OCI-M2 (cell line): Measurements from ENCODE around the gene DCXR.

ENCODE experiments used
- DNase-seq: peaks from one replicate; lab custom pipeline; 2025; ENCODE audit not compliant: unreplicated experiment; lab: John Stamatoyannopoulos, UW

Gene DCXR

GRCh38 chr17:82073446-82073845, 35.9 kb upstream of the DCXR start:
- no peak for DNase-seq

GRCh38 chr17:82072827-82073226, 35.3 kb upstream of the DCXR start:
- no peak for DNase-seq

GRCh38 chr17:82070611-82071010, 33.1 kb upstream of the DCXR start:
- no peak for DNase-seq

GRCh38 chr17:82065638-82066303, 28.3 kb upstream of the DCXR start, which contains the start of gene DUS1L:
TSS of gene DUS1L (minus strand) at chr17:82065804. CDS start at chr17:82065059, 745 bp downstream.
- DNase-seq, result no peak

DNA sequence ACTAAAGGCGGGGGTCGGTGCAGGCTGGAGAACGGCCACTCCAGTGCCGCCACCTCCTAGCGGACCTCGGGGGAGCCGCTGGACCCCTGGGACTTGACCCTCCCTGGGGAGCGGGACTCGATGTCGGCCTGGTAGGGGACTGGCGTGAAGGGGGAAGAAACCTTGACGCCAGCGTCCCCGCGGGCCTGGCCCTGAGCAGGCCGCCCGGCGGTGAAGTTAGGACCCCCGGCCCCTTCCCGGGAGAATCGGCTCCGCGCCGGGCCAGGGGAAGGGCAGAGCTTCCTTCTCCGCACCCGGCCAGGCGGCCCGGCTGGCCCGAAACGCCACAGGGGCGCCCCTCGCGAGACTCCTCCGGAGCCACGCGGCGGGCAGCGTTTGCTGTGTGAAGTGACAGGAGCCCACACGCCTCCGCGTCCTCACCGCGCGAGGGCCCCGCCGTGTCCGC, 27.7 kb upstream of the DCXR start:
- DNase-seq, result no peak

DNA sequence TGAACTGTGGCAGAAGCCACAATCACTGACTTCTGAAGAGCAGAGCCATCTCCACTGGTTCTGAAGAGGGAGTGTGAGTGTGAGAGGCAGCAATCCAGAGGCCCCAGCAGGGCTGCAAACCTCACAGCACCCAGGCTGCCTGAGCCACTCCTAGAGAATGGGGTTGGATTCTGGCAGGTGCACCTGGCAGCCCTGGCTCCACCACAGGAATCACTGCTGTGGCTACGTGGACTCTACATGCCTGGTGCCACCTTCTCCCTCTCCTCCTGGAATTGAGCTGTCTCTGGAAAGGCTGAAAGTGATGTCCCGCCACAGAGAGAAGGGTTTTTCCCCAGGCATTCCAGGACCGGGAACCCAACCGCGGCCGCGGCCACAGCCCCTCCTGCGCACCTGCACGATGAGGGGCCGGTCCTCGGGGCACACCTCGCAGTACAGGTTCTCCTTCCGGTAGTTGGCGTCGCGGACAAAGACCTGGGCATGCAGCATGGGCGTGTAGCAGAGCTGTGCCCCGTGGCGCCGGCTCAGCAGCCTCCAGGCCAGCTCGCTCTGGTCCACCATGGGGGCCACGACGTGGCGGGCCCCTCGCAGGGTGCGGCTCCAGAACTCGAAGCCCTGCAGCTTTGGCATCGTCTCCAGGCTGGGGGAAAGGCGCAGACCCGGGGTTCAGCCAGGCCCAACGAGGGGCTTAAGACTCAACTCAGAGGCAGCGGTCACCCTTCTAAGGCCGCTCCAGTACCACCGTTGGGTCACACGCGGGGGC, 27.1 kb upstream of the DCXR start:
- no peak for DNase-seq

DNA sequence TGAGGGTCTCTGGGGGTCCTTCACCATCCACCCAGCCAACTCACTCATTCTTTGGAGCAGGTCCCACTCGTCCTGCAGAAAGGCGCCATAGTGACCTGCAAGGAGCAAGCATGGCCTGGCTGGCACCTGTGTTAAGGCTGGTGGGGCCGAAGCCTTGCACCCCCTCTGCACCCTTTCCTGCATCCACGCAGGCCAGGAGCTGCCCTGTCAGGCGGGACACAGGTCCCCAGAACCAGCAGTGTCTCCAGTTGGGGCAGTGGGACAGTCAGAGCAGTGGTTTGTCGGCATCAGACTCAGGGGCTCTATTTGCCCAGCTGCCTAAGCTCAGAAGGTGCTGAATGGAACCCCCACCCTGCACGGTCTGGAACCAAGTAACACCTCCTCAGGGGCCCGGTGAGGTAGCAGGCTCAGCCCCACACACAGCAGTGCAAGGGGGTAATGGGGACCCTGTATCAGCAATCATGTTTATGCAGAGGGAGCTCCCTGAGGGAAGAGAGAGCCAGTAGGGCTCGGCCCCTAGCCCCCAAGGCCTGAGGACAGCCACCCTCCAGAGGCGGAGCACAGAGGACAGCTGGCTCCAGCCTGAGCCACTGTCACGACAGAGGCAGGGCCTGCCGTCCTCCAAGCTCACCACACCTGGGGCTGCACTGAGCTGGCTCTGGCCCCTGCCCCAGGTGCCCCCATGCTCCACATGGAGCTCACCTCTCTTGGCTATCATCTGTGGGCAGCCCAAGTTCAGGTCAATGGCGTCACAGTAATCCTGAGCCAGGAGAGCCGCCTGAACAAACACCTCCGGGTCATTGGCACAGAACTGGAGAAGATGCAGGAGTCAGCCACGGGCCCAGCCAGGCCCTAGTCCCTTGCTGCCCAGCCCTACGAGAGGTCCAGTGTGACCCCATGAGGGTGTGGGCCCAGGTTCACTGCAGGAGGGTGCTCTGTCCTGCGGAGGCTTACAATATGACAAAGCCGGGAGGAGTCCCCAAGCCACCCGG, 26.2 kb upstream of the DCXR start:
- DNase-seq, result no peak

- DNase-seq, result no peak
Observed at GRCh38 chr17:82062984-82063368, 25.5 kb upstream of the DCXR start.

- DNase-seq, result no peak
Observed at GRCh38 chr17:82062076-82062983, 24.8 kb upstream of the DCXR start.

GRCh38 chr17:82061047-82061925, 23.8 kb upstream of the DCXR start:
- DNase-seq, result no peak

- DNase-seq, result no peak
Observed at GRCh38 chr17:82060614-82061013, 23.1 kb upstream of the DCXR start.

DNA sequence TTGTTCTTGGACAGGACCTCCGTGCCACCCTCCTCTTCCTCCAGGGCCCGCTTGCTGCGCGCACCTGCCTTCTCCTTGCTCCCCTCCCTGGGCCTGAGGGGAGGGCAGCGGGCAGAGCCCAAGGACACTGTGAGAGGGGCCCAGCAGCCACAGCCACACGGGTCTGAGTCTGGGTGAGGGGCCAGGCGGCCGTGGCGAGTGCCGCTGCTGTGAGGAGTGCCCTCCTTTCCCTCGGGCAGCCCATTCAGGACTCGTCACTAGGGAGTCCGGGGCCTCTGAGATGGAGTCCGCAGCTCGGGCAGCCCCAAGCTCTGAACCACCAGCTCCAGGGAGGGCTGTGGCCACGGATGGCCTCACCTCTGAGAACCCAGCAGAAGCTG, 22.5 kb upstream of the DCXR start:
- no peak for DNase-seq

- DNase-seq, result no peak
Observed at GRCh38 chr17:82059272-82060000, 21.9 kb upstream of the DCXR start.

DNA sequence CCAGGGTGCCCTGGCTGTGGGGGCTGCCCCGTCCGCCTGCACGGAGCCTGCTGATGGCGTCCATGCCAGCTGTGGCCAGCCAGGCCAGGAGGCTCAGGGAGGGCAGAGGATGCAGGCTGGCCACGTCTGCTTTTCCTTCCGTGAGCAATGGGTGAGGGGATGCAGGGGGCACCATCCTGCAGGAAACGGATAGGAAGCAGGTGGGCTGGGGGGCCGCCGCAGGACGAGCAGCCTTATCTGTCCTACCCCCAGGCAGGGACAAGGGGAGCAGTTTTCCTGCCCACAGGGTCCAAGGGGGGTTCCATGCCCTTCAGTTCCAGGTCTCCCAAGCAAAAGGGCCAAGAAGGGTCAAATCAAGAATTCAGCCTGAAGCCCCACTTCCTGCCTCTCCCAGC, 21.4 kb upstream of the DCXR start:
- DNase-seq, result no peak

GRCh38 chr17:82058230-82058854, 20.8 kb upstream of the DCXR start:
- no peak for DNase-seq

GRCh38 chr17:82056729-82057621, 19.5 kb upstream of the DCXR start:
- no peak for DNase-seq
